SK-N-SH (cell line): ENCODE results near the gene SBF2. TPM values are rescaled to one million over a fixed set of nuclear protein-coding genes. Genes with fewer than 3 reads are reported as not detected.

Experiments
- CTCF ChIA-PET: fragments of 300-600, 350-600 bp; formaldehyde crosslinking; extraction: SDS; loops from one replicate; lab custom pipeline; 2021; lab: Yijun Ruan, JAX
- POLR2A ChIA-PET: fragments of 350-600 bp; sonication (Branson Sonifier 250); formaldehyde crosslinking; extraction: SDS; loops from one replicate; lab custom pipeline; 2020; ENCODE audit warnings: antibody characterized with exemption, inconsistent platforms; lab: Yijun Ruan, JAX
- DNase-seq: peaks from one replicate; pipeline ENCODE4 v3.0.0; 2012
- H2AFZ ChIP-seq: fragments of 200-600 bp; sonication (generic); 2 replicates; pipeline ENCODE4 v1.8.1; 2016; ENCODE audit warnings: antibody characterized with exemption, mild to moderate bottlenecking, low read depth
- H3F3A ChIP-seq: fragments of 200-600 bp; sonication (generic); replicated peaks from 2 replicates; pipeline ENCODE3; 2016; ENCODE audit warnings: antibody characterized with exemption, mild to moderate bottlenecking; ENCODE audit not compliant: insufficient read depth
- H3K27ac ChIP-seq, 2 experiments: fragments of 200-500 bp in 1 of 2; fragments of 200-600 bp in 1 of 2; sonication (Bioruptor generic) in 1 of 2; sonication (generic), shearing (Covaris generic) in 1 of 2; 2 replicates each; pipeline versions ENCODE4 v1.5.1 to v1.6.1; 2014 to 2016; ENCODE audit warnings: low read depth in 2 of 2, inconsistent platforms in 1 of 2, low read length in 1 of 2, mild to moderate bottlenecking in 1 of 2, mixed read lengths in 1 of 2
- H3K27me3 ChIP-seq: fragments of 200-600 bp; sonication (generic), shearing (Covaris generic); 2 replicates; pipeline ENCODE4 v1.6.1; 2016; ENCODE audit warnings: mixed run types; ENCODE audit not compliant: insufficient read depth
- H3K36me3 ChIP-seq, 2 experiments: fragments of 200-500 bp in 1 of 2; fragments of 200-600 bp in 1 of 2; sonication (Bioruptor generic) in 1 of 2; sonication (generic) in 1 of 2; replicated peaks in 1 of 2; 2 replicates each; pipeline versions ENCODE3 to v1.5.1; 2014 to 2016; ENCODE audit warnings: low read length in 1 of 2, mild to moderate bottlenecking in 1 of 2; ENCODE audit not compliant: insufficient read depth in 2 of 2, control insufficient read depth in 1 of 2
- H3K4me1 ChIP-seq, 2 experiments: fragments of 200-500 bp in 1 of 2; fragments of 200-600 bp in 1 of 2; sonication (Bioruptor generic) in 1 of 2; sonication (generic), shearing (Covaris generic) in 1 of 2; 2 replicates each; pipeline versions ENCODE4 v1.5.1 to v1.6.1; 2014 to 2016; ENCODE audit warnings: low read depth in 1 of 2, low read length in 1 of 2, mixed run types in 1 of 2; ENCODE audit not compliant: insufficient read depth in 2 of 2, control insufficient read depth in 1 of 2
- H3K4me2 ChIP-seq: fragments of 200-600 bp; sonication (generic), shearing (Covaris generic); 2 replicates; pipeline ENCODE4 v1.6.1; 2017; ENCODE audit warnings: mixed run types
- H3K4me3 ChIP-seq, 2 experiments: fragments of 200-500 bp in 1 of 2; fragments of 200-600 bp in 1 of 2; sonication (Bioruptor generic) in 1 of 2; sonication (generic), shearing (Covaris generic) in 1 of 2; 2 replicates each; pipeline versions ENCODE4 v1.5.1 to v1.8.1; 2014 to 2016; ENCODE audit warnings: low read depth in 2 of 2, inconsistent platforms in 1 of 2, low read length in 1 of 2, mild to moderate bottlenecking in 1 of 2, mixed read lengths in 1 of 2, moderate library complexity in 1 of 2
- H3K79me2 ChIP-seq: fragments of 200-600 bp; sonication (generic); 2 replicates; pipeline ENCODE4 v1.8.1; 2017; ENCODE audit warnings: mild to moderate bottlenecking; ENCODE audit not compliant: insufficient read depth
- H3K9ac ChIP-seq: fragments of 200-600 bp; sonication (generic); 2 replicates; pipeline ENCODE4 v1.6.1; 2017; ENCODE audit warnings: mixed run types
- H3K9me2 ChIP-seq: fragments of 200-600 bp; sonication (generic); 2 replicates; pipeline ENCODE4 v1.6.1; 2017; ENCODE audit warnings: mixed run types
- H3K9me3 ChIP-seq: fragments of 200-600 bp; sonication (generic); 2 replicates; pipeline ENCODE4 v1.6.1; 2017; ENCODE audit warnings: mixed run types, mild to moderate bottlenecking, moderate library complexity
- H4K20me1 ChIP-seq: fragments of 200-600 bp; sonication (generic); 2 replicates; pipeline ENCODE4 v1.6.1; 2017; ENCODE audit warnings: mild to moderate bottlenecking, mixed run types; ENCODE audit not compliant: insufficient read depth
- EZH2phosphoT487 ChIP-seq: fragments of 200-600 bp; sonication (generic); IDR thresholded peaks from 2 replicates; pipeline ENCODE4 v1.6.1; 2017; ENCODE audit warnings: low read depth, mixed run types, mild to moderate bottlenecking, antibody characterized with exemption, moderate library complexity, borderline replicate concordance
- FOXM1 ChIP-seq: IDR thresholded peaks from 2 replicates; pipeline ENCODE4 v1.4.0; 2012; ENCODE audit warnings: low read depth, mild to moderate bottlenecking
- GABPA ChIP-seq: IDR thresholded peaks from 2 replicates; pipeline ENCODE4 v1.4.0; 2012; ENCODE audit warnings: low read depth, mild to moderate bottlenecking
- JUND ChIP-seq: IDR thresholded peaks from 2 replicates; pipeline ENCODE4 v1.4.0; 2012
- POLR2AphosphoS5 ChIP-seq: IDR thresholded peaks from 2 replicates; pipeline ENCODE4 v1.6.1; 2012; ENCODE audit warnings: low read depth, low read length
- RAD21 ChIP-seq: IDR thresholded peaks from 2 replicates; pipeline ENCODE4 v1.6.1; 2012; ENCODE audit warnings: mild to moderate bottlenecking, low read length
- RCOR1 ChIP-seq: fragments of 150-350 bp; IDR thresholded peaks from 2 replicates; pipeline ENCODE4 v1.6.1; 2017; ENCODE audit warnings: antibody characterized with exemption, low read length
- SMC3 ChIP-seq: IDR thresholded peaks from 2 replicates; pipeline ENCODE4 v1.6.1; 2012; ENCODE audit warnings: low read depth, low read length, improper control_type of control experiment
- TEAD4 ChIP-seq: IDR thresholded peaks from 2 replicates; pipeline ENCODE4 v1.4.0; 2012; ENCODE audit warnings: mild to moderate bottlenecking, borderline replicate concordance; ENCODE audit not compliant: insufficient read depth
- WGBS: methylation state at CpG from one replicate; pipeline ENCODE4 v1.1.6; 2017; ENCODE audit warnings: low lambda C conversion rate; 5-methylcytosine and 5-hydroxymethylcytosine counted together
- polyA plus RNA-seq, 3 experiments: library from polyadenylated mRNA; depleted of rRNA; stranded (reverse); fragments of >200 nt; gene quantifications; 2 replicates each; pipeline ENCODE4 v1.2.3, GENCODE V29; 2012
- TF ChIP-seq, protein P1 (sequence below): fragments of 150-350 bp; IDR thresholded peaks from 2 replicates; pipeline ENCODE4 v1.6.1; 2016; ENCODE audit warnings: mild to moderate bottlenecking, low read depth, low read length
- TF ChIP-seq, protein P2 (sequence below): IDR thresholded peaks from 2 replicates; pipeline ENCODE4; 2012

The SBF2 gene
- polyA plus RNA-seq, 1 of the 3 experiments (the other 2 are of a cell fraction) = 23.0 TPM

DNA sequence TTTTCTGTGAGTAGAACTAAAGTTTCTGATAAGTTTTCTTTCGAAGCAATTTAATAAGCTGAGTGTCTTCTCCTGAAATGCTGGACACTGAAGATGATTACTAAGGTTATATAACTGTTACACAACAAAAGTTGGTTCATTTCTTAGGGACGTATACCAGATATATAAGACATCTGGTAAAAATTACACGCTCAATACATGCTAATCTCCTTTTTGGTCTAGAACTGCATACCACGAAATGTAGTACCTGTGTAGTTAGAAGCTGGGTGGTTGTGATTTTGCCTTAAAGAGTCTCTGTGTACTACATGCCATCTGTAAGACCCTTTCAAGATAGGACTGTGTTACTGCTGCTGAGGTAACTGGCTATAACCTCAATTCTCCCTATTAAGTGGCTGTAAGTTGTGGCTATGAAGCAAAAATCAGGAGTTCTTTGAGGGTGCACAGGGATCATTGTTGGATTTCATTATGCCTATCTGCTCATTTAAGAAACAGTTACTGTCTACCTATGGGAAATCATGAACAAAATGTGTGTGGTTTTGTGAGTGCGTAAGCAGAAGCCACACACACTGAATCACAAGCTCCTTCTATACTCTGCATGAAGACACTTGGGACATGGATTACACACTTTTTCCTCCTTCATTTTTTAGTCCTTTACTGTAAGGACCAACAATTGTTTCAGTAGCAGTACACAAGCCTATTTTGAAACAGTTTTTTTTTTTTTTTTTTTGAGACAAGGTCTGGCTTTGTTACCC lies 434.3 kb downstream of the SBF2 start:
- Histone ChIP-seq H3K27ac (peak overlapping the region in 1 of 2 experiments; percentile 2; a peak in 1 of 4 replicates), H3K4me3 (no peak overlapping the region), H3K79me2 (no peaks in the 10 kb centered on the region), H3F3A (no peaks in the 10 kb centered on the region), H3K9ac (no peak overlapping the region), H4K20me1 (no peaks in the 10 kb centered on the region), H2AFZ (no peak overlapping the region), H3K9me3 (no peaks in the 10 kb centered on the region)
- CTCF ChIA-PET = interaction anchor here (0.6 to 2.6 kb wide), 6 partner anchors 14 to 464 kb away, joined by 3 to 10 read pairs (median 3); no protein-coding TSS in a partner anchor
- TF ChIP-seq SMC3 = no peak
- TF ChIP-seq, all 33 proteins: peak for 0
- H3K9me2 ChIP-seq = no peaks in the 10 kb centered on the region
- H3K36me3 ChIP-seq = peaks cover 13 to 14% of the 10 kb centered on the region in 2 experiments
- POLR2A ChIA-PET = interaction anchor here (0.9 kb wide), 1 partner anchor 14 kb away, joined by 3 read pairs; no protein-coding TSS in a partner anchor
- no peak overlapping the region for H3K4me2 ChIP-seq
- DNase-seq = no peak
- WGBS = 92% methylated on average over 5 of the region's 5 CpGs
- no peaks in the 10 kb centered on the region for H3K27me3 ChIP-seq
- peaks cover 14 to 24% of the 10 kb centered on the region in 2 experiments; a peak in 3 of 4 replicates for H3K4me1 ChIP-seq

DNA sequence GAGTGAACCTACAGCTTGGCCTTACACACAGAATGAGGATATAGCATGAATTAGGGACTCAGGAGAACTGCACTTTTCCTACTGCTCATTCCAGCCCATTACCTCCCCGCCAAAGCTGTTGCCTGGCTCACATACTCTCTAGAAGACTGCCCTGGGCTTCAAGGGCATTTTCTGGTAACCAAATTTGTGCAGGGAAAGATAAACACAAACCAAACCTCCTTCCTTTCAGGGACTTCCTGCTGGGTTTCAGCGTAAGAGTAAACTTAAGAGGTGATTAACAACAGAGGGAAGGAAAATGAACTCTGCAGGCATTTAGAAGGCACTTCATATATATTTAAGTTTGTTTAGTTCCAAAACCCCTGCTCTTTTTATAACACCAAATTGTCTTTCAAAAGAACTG lies 435.2 kb downstream of the SBF2 start:
- POLR2A ChIA-PET = no interaction called here
- TF ChIP-seq EZH2phosphoT487 (no peak), JUND (no peak), RAD21 (no peak), GABPA (no peak), FOXM1 (no peak), POLR2AphosphoS5 (no peak), TEAD4 (no peak), RCOR1 (no peak)
- TF ChIP-seq, protein P1, sequence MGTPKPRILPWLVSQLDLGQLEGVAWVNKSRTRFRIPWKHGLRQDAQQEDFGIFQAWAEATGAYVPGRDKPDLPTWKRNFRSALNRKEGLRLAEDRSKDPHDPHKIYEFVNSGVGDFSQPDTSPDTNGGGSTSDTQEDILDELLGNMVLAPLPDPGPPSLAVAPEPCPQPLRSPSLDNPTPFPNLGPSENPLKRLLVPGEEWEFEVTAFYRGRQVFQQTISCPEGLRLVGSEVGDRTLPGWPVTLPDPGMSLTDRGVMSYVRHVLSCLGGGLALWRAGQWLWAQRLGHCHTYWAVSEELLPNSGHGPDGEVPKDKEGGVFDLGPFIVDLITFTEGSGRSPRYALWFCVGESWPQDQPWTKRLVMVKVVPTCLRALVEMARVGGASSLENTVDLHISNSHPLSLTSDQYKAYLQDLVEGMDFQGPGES = no peak
- TF ChIP-seq, protein P2, sequence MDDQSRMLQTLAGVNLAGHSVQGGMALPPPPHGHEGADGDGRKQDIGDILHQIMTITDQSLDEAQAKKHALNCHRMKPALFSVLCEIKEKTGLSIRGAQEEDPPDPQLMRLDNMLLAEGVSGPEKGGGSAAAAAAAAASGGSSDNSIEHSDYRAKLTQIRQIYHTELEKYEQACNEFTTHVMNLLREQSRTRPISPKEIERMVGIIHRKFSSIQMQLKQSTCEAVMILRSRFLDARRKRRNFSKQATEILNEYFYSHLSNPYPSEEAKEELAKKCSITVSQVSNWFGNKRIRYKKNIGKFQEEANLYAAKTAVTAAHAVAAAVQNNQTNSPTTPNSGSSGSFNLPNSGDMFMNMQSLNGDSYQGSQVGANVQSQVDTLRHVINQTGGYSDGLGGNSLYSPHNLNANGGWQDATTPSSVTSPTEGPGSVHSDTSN = no peak
- peaks cover 13 to 14% of the 10 kb centered on the region in 2 experiments for H3K36me3 ChIP-seq
- H3K4me1 ChIP-seq = peaks cover 14 to 24% of the 10 kb centered on the region in 2 experiments; a peak in 3 of 4 replicates
- peak; percentile 36 for DNase-seq
- no peak overlapping the region for H3K9ac ChIP-seq
- no peak overlapping the region for H3K4me2 ChIP-seq
- no peaks in the 10 kb centered on the region for H3K9me3 ChIP-seq
- H2AFZ ChIP-seq = no peak overlapping the region
- CTCF ChIA-PET = interaction anchor here (0.7 to 2.6 kb wide), 2 partner anchors 447 to 449 kb away, joined by 3 to 10 read pairs; no protein-coding TSS in a partner anchor
- no peaks in the 10 kb centered on the region for H3K79me2 ChIP-seq
- H3K27ac ChIP-seq = peak overlapping the region in 1 of 2 experiments; percentile 68; a peak in 2 of 4 replicates
- no peaks in the 10 kb centered on the region for H3K27me3 ChIP-seq
- no peaks in the 10 kb centered on the region for H3K9me2 ChIP-seq
- no peaks in the 10 kb centered on the region for H3F3A ChIP-seq
- H4K20me1 ChIP-seq = no peaks in the 10 kb centered on the region
- 45% methylated on average over 2 of the region's 2 CpGs for WGBS
- no peak overlapping the region for H3K4me3 ChIP-seq
